Measurements from ENCODE around the gene ABCC8. TPM values are rescaled to one million over a fixed set of nuclear protein-coding genes. Genes with fewer than 3 reads are reported as not detected.

The ABCC8 gene
- total and polyA plus RNA-seq, 2 of the 8 experiments (the other 6 are each of a cell fraction or from before 2014, with no cell fraction given): 3.7 to 4.9 TPM

DNA sequence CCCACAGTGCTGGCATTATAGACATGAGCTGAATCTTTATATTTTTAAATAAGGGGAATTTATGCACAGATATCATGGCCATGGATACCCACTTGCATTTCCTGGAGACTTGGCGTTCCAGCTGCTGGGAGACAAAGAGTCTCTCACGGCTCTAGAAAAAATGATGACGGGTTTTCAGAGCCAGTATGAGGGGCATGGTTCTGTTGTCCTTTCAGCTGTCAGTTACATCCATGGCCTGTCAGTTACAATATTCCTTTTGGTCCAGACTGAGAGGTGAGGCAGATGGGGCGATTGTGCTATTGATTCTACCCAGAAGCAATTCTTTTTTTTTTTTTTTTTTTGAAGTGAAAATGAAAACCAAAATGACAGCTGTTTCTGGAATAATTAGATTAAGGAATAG, 37.8 kb upstream of the ABCC8 start:
- H3K23me2 ChIP-seq (ENCODE audit: low read depth, low read length): no peaks in the 10 kb centered on the region
- H2BK12ac ChIP-seq (ENCODE audit: low read depth, low read length): no peak overlapping the region
- no peak overlapping the region for H4K5ac ChIP-seq (ENCODE audit: insufficient read length, low read depth, low read length)
- H3K14ac ChIP-seq (ENCODE audit: insufficient read length): no peak overlapping the region
- no peaks in the 10 kb centered on the region for H3K79me1 ChIP-seq (ENCODE audit: low read depth, low read length)
- no peak overlapping the region for H2BK5ac ChIP-seq (ENCODE audit: low read depth, low read length)
- H3K18ac ChIP-seq (ENCODE audit: extremely low read depth, low read length): no peak overlapping the region
- H3K56ac ChIP-seq (replicated peaks; ENCODE audit: insufficient read length, low read depth, low read length): no peak overlapping the region
- no peak overlapping the region for H2BK120ac ChIP-seq (replicated peaks; ENCODE audit: low read depth, low read length)
- no peak for DNase-seq (ENCODE audit: low read depth in 1 of 2, low spot score in 2 of 2)
- H3K36me3 ChIP-seq (ENCODE audit: control insufficient read depth in 2 of 4, insufficient read depth in 4 of 4, low read length in 3 of 4): no peaks in the 10 kb centered on the region
- no peak overlapping the region for H3K4me2 ChIP-seq (ENCODE audit: insufficient read depth in 1 of 2, low read depth in 2 of 2, low read length in 2 of 2)
- TF ChIP-seq CHD2 (IDR thresholded peaks at IDR 0.05; ENCODE audit: low read length): no peak
- TF ChIP-seq CEBPB (IDR thresholded peaks at IDR 0.05; ENCODE audit: low read depth, low read length): no peak
- no peak for TF ChIP-seq KDM5A (IDR thresholded peaks at IDR 0.05; ENCODE audit: low read length)
- no peak for TF ChIP-seq GABPA (IDR thresholded peaks at IDR 0.05; ENCODE audit: borderline replicate concordance, insufficient read depth, low read length)
- no peak overlapping the region for H3K9ac ChIP-seq (replicated peaks in 1 of 4; ENCODE audit: extremely low read depth in 1 of 4, low read depth in 3 of 4, low read length in 3 of 4)
- no peak overlapping the region for H2AK5ac ChIP-seq (ENCODE audit: low read depth, low read length)
- H3K4me1 ChIP-seq (replicated peaks in 1 of 4; ENCODE audit: control insufficient read depth in 3 of 4, insufficient read depth in 4 of 4, low read length in 3 of 4): peaks cover 0 to 5% (median 2%) of the 10 kb centered on the region in 4 experiments; a peak in 5 of 7 replicates
- ChIA-PET POLR2A (ENCODE audit: partially characterized antibody) (no interaction called here), CTCF (ENCODE audit: partially characterized antibody) (interaction anchor here (0.8 to 44.8 kb wide), 5 partner anchors 2 to 117 kb away, joined by 5 to 1414 read pairs (median 494); partner anchors contain the start of genes KCNJ11 and USH1C)
- H3K79me2 ChIP-seq (ENCODE audit: control insufficient read depth in 1 of 2, insufficient read depth in 2 of 2, low read length in 2 of 2): no peaks in the 10 kb centered on the region
- no peaks in the 10 kb centered on the region for H4K20me1 ChIP-seq (replicated peaks in 1 of 2; ENCODE audit: control insufficient read depth in 1 of 2, insufficient read depth in 2 of 2, low read length in 2 of 2)
- no peak overlapping the region for H2BK15ac ChIP-seq (ENCODE audit: low read length)
- 74% methylated on average over 4 of the region's 4 CpGs; no CpG with 5 or more reads in 1 of the 2 experiments for WGBS, 2 experiments (ENCODE audit: extremely low coverage in 1 of 2, insufficient coverage in 1 of 2, insufficient read length in 1 of 2, insufficient replicate concordance in 2 of 2, low coverage in 1 of 2, low lambda C conversion rate in 2 of 2, missing lambda C conversion rate in 1 of 2)
- no peaks in the 10 kb centered on the region for H3K27me3 ChIP-seq (replicated peaks in 1 of 4; ENCODE audit: control insufficient read depth in 3 of 4, extremely low read depth in 1 of 4, insufficient read depth in 3 of 4, low read length in 3 of 4)
- no peak overlapping the region for H2BK20ac ChIP-seq (ENCODE audit: low read length)
- H2AFZ ChIP-seq (ENCODE audit: low read length): no peak overlapping the region
- no peak overlapping the region for H4K8ac ChIP-seq (ENCODE audit: extremely low read depth, insufficient read depth, low read length)
- H3K27ac ChIP-seq (ENCODE audit: low read depth, low read length): no peak overlapping the region
- H3K4me3 ChIP-seq (ENCODE audit: extremely low read depth in 1 of 4, insufficient read depth in 2 of 4, low read depth in 3 of 4, low read length in 4 of 4): no peak overlapping the region
- H3K9me3 ChIP-seq (ENCODE audit: insufficient read depth in 2 of 2, low read depth in 1 of 2, low read length in 1 of 2): no peaks in the 10 kb centered on the region
- H3K4ac ChIP-seq (replicated peaks; ENCODE audit: insufficient read length, low read depth, low read length): no peak overlapping the region
- no peak overlapping the region for H4K91ac ChIP-seq (replicated peaks; ENCODE audit: insufficient read length, low read length)
- no peak overlapping the region for H3K23ac ChIP-seq (ENCODE audit: insufficient read length)
- FAIRE-seq: no peak
